Stimulated activated naive CD8-positive, alpha-beta T cell treated with anti-CD3 and anti-CD28 coated beads, Interleukin-15, Interleukin-2, amounts not matched to agents 100 U/mL and 50 U/mL, for 24 hours (primary cell): ENCODE results near the gene JMY.

Experiments
- ATAC-seq: fragments of 150-1000 bp; cut with Tn5 transposase; one replicate; pipeline ENCODE4 v1.10.0; 2021
- DNase-seq: peaks from one replicate; pipeline ENCODE4 v3.0.0; 2021

JMY gene

DNA sequence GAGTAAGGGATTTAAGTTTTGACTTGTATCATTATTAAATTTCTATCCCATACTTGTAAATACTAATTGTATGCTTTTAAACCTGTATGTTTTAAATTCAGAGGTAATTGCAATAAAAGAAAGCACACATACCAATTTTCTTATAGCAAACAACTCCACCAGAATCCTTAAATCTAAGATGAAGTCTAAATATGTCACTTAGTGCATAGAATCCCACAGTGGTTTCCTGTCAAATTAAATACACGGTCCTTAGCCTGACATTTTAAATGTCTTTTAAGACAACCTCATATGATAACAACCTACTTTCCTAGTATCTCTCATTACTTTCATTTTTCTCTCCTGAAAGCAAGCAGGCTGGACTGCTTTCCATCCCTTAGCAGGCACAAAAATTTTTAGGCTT lies 52.0 kb downstream of the JMY start:
- DNase-seq (no peak), ATAC-seq (no peak)

DNA sequence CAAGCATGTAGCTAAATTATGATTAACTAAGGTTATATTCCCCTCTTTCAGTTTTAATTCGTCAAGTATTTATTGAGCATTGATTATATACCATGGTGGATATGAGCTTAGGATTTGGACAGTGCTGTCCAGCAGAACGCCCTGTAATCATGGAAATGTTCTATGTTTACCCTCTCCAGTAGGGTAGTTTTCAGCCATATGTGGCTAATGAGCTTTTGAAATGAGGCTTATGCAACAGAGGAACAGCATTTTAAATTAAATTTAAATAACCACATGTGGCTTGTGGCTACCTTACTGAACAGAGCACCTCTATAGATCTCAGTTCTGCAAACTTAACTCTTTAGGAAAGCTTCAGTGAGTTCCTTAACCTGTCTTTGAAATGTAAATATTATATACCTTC lies 59.1 kb downstream of the JMY start:
- no peak for DNase-seq
- no peak for ATAC-seq

DNA sequence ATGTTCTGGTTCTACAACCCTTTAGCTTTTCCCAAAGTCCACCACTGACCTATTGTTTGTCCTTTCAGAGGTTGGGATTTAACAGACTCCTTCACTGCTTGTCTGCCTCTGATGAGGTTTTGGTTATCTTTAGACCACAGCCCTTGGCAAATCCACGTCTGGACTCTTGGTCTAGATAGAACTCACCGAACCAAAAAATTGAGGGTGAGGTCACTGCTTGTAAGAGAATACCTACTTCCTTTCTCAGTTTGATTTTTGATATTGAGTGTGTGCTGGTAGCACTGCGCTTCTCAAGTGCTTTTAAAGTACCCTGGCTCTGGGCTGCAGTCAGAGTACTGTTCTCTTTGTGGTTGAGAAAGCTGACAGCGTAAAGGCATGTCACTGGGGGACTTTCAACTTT lies 61.7 kb downstream of the JMY start:
- ATAC-seq (no peak), DNase-seq (no peak)

DNA sequence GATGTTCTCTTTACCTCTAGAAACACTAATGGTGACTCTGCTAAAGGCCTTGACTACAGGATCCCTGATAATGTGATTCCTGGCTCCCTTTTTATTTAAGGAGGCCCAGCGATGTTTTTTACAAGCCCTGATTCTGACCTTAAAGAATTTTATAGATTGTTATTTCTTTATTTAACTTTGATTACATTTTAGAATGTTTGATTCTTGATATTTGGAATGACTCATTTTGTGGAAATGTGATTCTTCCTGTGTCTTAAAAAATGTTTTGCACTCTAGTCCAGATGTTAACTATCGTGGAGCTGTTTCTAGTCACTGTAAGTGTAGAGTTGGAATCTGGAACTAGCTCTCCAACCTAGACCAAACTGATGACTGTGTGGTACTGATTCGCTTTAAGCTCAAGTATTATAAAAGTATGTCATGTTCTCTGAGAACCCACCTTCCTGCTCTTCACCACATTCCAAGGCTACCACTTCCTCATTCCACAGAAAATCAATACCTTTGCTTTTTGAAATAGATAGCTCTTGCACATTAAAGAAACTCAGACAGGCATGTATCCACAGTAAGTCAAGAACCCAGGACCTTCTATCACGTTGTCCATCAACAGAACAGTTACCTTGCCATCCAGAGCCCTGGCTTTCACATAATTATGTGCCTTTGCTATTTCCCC lies 65.2 kb downstream of the JMY start:
- ATAC-seq (no peak), DNase-seq (no peak)

DNA sequence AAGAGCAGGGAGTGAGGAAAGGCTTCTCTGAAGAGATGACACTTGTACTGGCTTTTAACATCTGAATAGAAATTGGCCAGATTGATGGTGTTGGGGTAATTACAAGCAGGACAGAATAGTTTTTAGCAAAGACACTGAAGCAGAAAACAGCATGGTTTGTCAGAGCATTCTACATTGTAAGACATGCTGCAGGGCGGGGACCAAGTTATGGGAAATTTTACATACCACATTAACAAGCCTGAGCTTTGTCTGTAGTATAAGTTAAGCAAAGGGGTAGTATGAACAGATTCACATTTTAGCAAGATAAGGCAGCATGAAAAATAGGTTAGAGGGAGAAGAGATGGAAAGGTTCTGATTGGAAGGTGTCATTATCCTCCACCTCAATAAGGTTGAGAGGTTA lies 66.5 kb downstream of the JMY start:
- ATAC-seq (no peak), DNase-seq (no peak)

DNA sequence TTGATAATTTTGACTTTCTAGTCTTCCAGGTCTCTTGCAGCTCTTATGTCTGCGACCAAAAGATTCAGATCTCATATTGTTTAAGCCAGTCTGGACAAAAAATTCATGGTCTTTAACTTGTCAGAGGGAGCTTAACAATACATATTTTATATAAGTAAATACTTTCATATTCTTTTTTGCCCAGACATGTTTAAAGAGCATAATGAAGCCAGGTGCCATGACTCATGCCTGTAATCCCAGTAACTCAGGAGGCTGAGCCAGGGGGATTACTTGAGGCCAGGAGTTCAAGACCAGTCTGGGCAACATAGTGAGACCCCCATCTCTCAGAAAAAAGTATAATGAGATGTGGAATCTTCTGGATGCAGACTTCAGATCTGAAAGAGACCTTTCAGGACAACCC lies 69.8 kb downstream of the JMY start:
- ATAC-seq (no peak), DNase-seq (no peak)

DNA sequence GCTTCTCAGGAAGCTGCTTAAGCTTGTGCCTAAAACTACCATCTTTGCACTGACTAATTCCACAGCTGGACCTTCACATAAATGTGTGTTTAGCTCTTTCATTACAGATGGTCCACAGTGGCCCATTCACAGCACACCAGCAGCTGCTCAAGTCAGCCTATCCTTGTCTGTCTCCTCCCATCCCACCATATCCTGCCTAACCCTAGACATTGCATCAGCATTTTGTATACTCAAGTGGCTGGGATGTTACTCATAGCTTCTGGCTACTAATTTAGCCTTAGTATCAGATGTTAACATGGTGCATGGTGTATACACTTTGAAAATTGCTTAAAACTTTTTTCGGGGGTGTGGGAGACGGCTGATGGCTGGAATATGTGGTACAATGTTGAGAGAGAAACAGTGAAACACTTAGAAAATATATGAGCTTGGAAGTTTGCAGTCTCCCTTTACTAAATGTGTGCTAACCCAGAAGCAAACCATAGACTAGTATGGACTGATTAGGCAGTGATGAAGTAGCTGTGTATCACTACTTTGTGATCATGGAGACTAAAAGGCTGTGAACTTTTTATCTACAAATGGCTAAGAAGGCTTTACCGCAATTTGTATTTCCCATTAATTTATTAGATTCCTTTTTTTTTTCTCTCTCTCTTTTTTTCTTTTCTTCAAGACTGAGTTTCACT lies 83.1 kb downstream of the JMY start:
- no peak for DNase-seq

DNA sequence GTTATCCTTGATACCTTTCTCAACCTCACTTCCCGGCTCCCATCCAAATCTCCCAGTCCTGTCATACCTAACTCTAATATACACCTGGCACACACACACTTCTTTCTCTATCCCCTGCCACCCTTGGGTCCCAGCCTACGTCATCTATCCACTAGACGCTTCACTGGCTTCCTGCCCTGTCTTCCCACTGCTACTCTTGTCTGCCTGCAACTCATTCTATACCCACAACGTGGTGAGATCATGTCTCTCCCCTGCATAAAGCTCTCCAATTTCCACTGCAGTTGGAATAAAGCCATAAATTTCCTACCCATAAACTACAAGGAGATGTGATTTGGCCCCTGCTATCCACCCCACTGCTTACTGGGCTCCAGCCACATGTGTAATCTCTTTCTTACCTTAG lies 93.5 kb downstream of the JMY start:
- ATAC-seq: no peak
- no peak for DNase-seq

More for the DNA sequence above, 83.1 kb downstream of the JMY start:
- ATAC-seq: no peak

DNA sequence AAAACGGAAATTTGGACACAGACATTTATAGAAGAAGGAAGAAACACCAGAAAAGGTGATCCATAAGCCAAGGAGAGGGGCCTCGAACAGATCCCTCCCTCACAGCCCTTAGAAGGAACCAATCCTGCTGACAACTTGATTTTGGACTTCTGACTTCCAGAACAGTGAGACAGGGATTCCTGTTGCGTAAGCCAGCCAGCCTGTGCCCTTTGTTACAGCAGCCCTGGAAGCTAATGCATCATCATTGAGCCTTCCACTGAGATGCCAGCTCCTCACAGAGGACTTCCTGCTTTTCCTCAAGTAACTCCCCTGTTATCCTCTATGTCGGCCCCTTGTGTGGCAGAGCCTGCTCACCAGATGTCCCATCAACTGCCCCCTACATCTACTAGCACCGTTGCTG lies 94.1 kb downstream of the JMY start:
- DNase-seq (no peak), ATAC-seq (no peak)

DNA sequence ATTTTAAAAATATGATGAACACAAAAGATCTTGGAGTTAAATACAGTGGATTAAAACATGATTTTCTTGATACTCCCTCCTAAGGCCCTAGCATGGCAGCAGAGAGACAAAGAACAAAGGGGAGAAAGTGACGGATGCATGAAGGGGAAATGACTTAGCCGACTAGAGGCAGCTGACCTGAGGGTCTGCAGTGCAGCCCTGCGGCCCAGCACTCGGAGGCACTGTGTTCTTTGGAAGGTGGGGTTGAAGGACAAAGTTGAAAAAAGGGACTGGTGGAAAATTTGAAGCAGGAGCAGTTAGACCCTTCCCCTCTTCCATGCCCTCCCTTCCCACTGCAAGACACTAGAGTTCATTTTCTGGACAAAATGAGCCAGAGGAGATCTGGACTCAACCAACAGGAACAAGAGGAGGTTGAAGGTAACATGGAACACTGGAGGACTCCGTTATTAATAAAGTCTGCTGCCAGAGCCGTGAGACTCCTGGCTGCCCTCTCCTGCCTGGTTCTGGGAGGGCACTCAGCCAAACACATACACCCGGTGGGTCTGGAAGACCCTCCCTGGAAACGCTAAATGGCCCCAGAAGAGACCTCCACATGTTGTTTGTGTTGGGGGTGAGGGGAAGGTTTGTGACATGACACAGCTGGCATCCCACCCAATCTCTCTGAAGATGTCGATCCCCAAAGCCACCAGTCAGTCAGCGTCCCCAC lies 98.1 kb downstream of the JMY start:
- no peak for DNase-seq
- ATAC-seq: no peak

DNA sequence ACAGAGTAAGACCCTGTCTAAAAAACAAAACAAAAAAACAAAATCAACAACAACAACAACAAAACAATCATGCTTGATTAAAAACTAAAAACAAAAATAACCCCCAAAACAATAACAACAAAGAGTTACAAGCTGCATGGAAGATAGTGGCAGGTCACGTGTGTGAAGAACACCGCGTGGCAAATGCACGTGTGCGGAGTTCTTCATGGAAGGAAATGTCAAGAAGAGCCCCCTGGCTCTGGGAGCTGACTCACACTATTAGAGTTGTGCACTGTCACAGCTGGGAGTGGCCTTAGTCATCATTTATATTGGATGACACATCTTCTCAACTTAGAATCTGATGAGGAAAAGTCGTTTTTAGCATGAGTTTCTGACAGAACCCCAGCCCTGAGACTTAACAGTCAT lies 110.5 kb downstream of the JMY start:
- DNase-seq: no peak

DNA sequence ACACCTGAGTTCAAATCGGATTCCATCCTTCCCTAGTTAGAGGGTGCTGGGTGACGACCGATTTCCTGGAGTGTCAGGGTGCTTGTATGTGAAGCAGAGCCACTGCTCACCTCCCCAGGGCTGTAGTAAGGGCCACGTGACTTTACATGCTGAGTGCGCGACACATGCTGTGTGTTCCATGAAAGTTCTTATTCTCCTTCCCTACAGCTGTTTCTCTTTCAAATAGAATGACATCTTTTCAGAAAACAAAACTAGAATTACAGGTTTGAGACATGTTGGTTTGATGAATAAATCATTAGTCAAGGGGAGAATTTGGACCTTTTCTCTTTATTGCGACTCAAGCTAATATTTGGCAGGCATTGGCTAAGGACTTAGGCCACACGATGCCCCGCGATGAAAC lies 113.1 kb downstream of the JMY start:
- DNase-seq (no peak), ATAC-seq (no peak)

More for the DNA sequence above, 110.5 kb downstream of the JMY start:
- no peak for ATAC-seq

DNA sequence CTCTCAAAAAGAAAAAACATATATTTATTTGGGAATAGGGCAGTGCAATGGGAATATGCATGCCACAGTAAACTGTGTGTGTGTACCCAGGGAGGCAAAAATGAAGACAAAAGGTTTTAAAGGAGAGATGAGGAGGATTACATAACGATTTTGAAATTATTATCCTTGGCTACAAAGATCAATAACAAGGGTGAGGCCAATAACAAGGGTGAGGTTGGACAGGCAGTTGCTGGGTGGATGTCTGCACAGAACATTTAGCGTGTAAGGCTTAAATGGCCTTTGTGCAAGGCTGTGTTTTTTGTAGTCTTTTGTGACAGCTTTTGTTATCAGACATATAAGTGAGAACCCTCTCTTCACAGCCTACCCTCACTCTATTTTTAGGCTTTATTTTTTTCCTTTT lies 114.0 kb downstream of the JMY start:
- ATAC-seq: no peak
- DNase-seq: no peak

DNA sequence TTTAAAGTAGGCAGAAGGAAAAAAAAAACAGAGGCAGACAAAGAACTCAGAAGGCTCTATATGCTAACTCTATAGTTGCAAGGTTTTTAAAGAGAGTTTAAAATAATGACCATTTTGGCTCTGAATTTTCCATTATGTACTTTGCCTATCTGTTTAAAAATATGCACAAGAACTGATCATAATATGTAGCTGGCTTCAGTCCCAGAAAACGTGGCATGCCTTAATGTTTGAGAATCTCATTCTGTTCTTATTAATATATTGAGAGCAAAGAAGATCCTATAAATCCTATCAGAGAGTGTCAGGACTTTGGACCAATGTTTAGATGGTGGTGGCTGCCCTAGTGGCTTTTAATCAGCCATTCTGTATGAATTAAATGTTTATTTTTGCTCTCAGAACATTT lies 121.5 kb downstream of the JMY start:
- DNase-seq: no peak
- ATAC-seq: no peak
